ENCODE data around the gene PPL.

GRCh38 chr16:4923853-4924252, 13.1 kb downstream of the PPL start:
- TF ChIP-seq CTCF (conservative IDR thresholded peaks at IDR 0.05 in 1 of 2, IDR thresholded peaks at IDR 0.05 in 1 of 2; ENCODE audit: extremely low read depth in 1 of 2, insufficient read depth in 1 of 2, low read depth in 1 of 2, low read length in 2 of 2) = no peak
- no peak for TF ChIP-seq EZH2 (IDR thresholded peaks at IDR 0.05; ENCODE audit: borderline replicate concordance, low read length)
